Purkinje cell (primary cell): ENCODE measurements around the gene CYRIA. TPM values are rescaled to one million over a fixed set of nuclear protein-coding genes. Genes with fewer than 3 reads are reported as not detected.

ENCODE experiments used
- polyA plus RNA-seq: library from polyadenylated mRNA; unstranded; fragments of >200 nt; fragmentation: Nextera tagmentation; gene quantifications from 2 replicates; pipeline ENCODE4 v1.2.1, GENCODE V29; 2014

The CYRIA gene
- polyA plus RNA-seq: 9.6 and 32.0 TPM in 2 replicates

GRCh38 chr2:16665748-16666448, at the start of gene CYRIA:
Gene CYRIA, minus strand, starts transcription at chr2:16665834. Its CDS starts 77,715 bp downstream, at chr2:16588119.

